ENCODE results near the gene FAM47A.

Gene FAM47A

GRCh38 chrX:34132028-34132427 is at the start of gene FAM47A:
Gene FAM47A, minus strand, starts transcription at chrX:34132314. Its CDS starts 36 bp downstream, at chrX:34132278.
- no peak for DNase-seq (ENCODE audit: low read depth in 2 of 2)

GRCh38 chrX:34147345-34147744 is 15.2 kb upstream of the FAM47A start:
- no peak for DNase-seq (ENCODE audit: low read depth in 2 of 2)

DNA sequence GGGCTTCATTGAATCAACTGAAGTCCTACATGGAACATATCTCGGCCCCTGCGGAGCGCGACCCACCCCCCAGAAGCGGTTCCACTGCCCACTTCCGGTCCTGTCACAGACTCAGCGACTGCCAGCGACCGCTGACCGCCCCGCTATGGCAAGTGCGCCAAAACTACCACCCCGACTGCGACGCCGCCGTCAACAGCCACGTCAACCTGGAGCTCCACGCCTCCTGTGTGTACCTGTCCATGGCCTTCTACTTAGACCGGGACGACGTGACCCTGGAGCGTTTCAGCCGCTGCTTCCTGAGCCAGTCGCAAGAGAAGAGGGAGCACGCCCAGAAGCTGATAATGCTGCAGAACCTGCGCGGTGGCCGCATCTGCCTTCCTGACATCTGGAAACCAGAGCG is 14.8 kb upstream of the FAM47A start:
- DNase-seq (ENCODE audit: low read depth in 2 of 2), result no peak

DNA sequence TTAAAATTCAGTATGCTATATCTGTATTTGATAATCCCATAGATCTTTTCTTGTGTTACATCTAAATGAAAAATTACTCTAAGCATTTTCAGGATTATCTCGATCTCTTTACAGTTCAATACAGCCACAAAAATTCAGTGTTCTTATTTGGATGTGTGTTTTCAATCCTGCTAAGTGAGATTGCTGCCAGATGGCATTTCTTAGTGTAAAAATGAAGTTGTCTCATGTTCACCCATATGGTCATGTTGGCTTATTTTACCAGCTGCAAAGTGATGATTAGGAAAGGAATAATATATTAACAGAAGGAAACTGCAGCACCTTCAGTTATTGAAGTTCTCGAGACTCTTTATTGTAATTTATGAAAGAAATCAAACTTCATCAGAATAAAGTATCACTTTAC is 12.1 kb upstream of the FAM47A start:
- DNase-seq (ENCODE audit: low read depth in 2 of 2), result no peak

GRCh38 chrX:34140816-34141215 is 8.7 kb upstream of the FAM47A start:
- DNase-seq (ENCODE audit: low read depth in 2 of 2), result no peak

- DNase-seq (ENCODE audit: low read depth in 2 of 2), result no peak
Measured at GRCh38 chrX:34130980-34131744, 952 bp downstream of the FAM47A start.

DNA sequence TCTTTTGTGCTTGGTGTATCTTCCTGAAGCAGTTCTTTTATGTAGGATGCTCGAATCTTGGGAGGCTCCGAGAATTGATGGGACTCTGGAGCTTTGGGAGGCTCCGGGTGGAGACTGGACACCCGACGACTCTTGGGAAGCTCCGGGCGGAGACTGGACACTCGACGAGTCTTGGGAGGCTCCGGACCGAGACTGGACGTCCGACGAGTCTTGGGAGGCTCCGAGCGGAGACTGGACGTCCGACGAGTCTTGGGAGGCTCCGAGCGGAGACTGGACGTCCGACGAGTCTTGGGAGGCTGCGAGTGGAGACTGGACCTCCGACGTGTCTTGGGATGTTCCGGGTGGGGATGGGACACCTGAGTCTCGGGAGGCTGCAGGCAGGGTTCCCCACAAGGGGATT is 1.6 kb downstream of the FAM47A start:
- no peak for DNase-seq (ENCODE audit: low read depth in 2 of 2)

GRCh38 chrX:34126011-34126410 is 6.1 kb downstream of the FAM47A start:
- DNase-seq (ENCODE audit: low read depth in 2 of 2), result no peak

GRCh38 chrX:34119122-34119521 is 13.0 kb downstream of the FAM47A start:
- DNase-seq (ENCODE audit: low read depth in 2 of 2), result no peak

DNA sequence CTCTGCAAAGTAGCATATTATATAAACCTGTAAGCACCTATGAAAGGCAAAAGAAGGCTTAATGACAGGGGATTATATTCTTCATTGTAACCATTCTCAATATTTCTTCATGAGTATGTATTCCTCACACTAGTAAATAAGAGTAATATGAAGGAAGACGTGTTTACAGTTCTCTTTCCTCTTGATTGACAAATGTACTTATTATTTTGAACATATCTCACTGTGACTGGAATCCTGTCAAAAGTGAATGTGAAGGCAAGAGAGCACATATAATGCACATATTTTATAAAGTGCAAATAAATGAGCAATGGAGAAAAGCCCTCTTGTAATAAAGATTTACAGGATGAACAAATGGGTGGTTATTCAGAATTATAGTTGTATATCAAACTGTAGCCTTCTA is 19.7 kb downstream of the FAM47A start:
- no peak for DNase-seq (ENCODE audit: low read depth in 2 of 2)
